DOHH2 (cell line): Measurements from ENCODE around the gene ADAMTS15.

Experiments used
- H3F3A ChIP-seq: fragments of 200-600 bp; sonication (generic), shearing (Covaris generic); 2 replicates; pipeline ENCODE4 v1.6.0; 2016; ENCODE audit warnings: antibody characterized with exemption, mild to moderate bottlenecking; ENCODE audit not compliant: control insufficient read depth, insufficient read depth
- H3K27ac ChIP-seq: fragments of 200-600 bp; sonication (generic); 2 replicates; pipeline ENCODE4 v1.5.1; 2014; ENCODE audit warnings: low read depth, mild to moderate bottlenecking, low read length, moderate library complexity
- H3K27me3 ChIP-seq: fragments of 200-600 bp; sonication (generic); 2 replicates; pipeline ENCODE4 v1.6.1; 2014; ENCODE audit warnings: mild to moderate bottlenecking, low read length, mixed read lengths; ENCODE audit not compliant: control insufficient read depth
- H3K36me3 ChIP-seq: fragments of 200-600 bp; sonication (generic); 2 replicates; pipeline ENCODE4 v1.6.1; 2014; ENCODE audit warnings: mild to moderate bottlenecking, low read length, moderate library complexity, mixed read lengths; ENCODE audit not compliant: control insufficient read depth
- H3K4me1 ChIP-seq: fragments of 200-600 bp; sonication (generic); 2 replicates; pipeline ENCODE4 v1.6.1; 2014; ENCODE audit warnings: mild to moderate bottlenecking, low read length, mixed read lengths; ENCODE audit not compliant: control insufficient read depth
- H3K4me2 ChIP-seq: fragments of 200-600 bp; sonication (generic); 2 replicates; pipeline ENCODE4 v1.6.0; 2014; ENCODE audit warnings: mild to moderate bottlenecking, low read length, moderate library complexity
- H3K4me3 ChIP-seq: fragments of 200-600 bp; sonication (generic); 2 replicates; pipeline ENCODE4 v1.5.1; 2014; ENCODE audit warnings: mild to moderate bottlenecking, low read length, mixed read lengths
- H3K79me2 ChIP-seq: fragments of 200-600 bp; sonication (generic); 2 replicates; pipeline ENCODE4 v1.6.1; 2014; ENCODE audit warnings: mild to moderate bottlenecking, low read length, mixed read lengths; ENCODE audit not compliant: control insufficient read depth
- H3K9me2 ChIP-seq: fragments of 200-600 bp; sonication (generic); replicated peaks from 2 replicates; pipeline ENCODE4 v1.6.1; 2014; ENCODE audit warnings: mild to moderate bottlenecking, low read length, mixed read lengths; ENCODE audit not compliant: control insufficient read depth
- H3K9me3 ChIP-seq: fragments of 200-600 bp; sonication (generic); 2 replicates; pipeline ENCODE4 v1.6.1; 2014; ENCODE audit warnings: antibody characterized with exemption, low read length, mixed read lengths; ENCODE audit not compliant: control insufficient read depth, insufficient read depth
- H4K20me1 ChIP-seq: fragments of 200-600 bp; sonication (generic); 2 replicates; pipeline ENCODE4 v1.6.0; 2014; ENCODE audit warnings: low read depth, mild to moderate bottlenecking, antibody characterized with exemption, low read length, moderate library complexity; ENCODE audit not compliant: control insufficient read depth, insufficient read depth
- EZH2phosphoT487 ChIP-seq: fragments of 200-600 bp; sonication (generic); IDR thresholded peaks from 2 replicates; pipeline ENCODE4 v1.6.1; 2017; ENCODE audit warnings: borderline replicate concordance, mild to moderate bottlenecking, antibody characterized with exemption, low read length, moderate library complexity, mixed read lengths
- TF ChIP-seq, protein P1 (sequence below): fragments of 200-600 bp; sonication (generic); IDR thresholded peaks from one replicate; pipeline ENCODE4 v1.5.1; 2014; ENCODE audit warnings: antibody characterized with exemption, mild to moderate bottlenecking, low read depth, low read length; ENCODE audit not compliant: poor library complexity, severe bottlenecking

The ADAMTS15 gene

GRCh38 chr11:130402570-130402969, 45.9 kb upstream of the ADAMTS15 start:
- no peak overlapping the region for H3K27ac ChIP-seq
- no peaks in the 10 kb centered on the region for H3K79me2 ChIP-seq
- H3K4me1 ChIP-seq: peaks cover 7% of the 10 kb centered on the region; the same call in 1 of the 2 replicates
- TF ChIP-seq, protein P1, sequence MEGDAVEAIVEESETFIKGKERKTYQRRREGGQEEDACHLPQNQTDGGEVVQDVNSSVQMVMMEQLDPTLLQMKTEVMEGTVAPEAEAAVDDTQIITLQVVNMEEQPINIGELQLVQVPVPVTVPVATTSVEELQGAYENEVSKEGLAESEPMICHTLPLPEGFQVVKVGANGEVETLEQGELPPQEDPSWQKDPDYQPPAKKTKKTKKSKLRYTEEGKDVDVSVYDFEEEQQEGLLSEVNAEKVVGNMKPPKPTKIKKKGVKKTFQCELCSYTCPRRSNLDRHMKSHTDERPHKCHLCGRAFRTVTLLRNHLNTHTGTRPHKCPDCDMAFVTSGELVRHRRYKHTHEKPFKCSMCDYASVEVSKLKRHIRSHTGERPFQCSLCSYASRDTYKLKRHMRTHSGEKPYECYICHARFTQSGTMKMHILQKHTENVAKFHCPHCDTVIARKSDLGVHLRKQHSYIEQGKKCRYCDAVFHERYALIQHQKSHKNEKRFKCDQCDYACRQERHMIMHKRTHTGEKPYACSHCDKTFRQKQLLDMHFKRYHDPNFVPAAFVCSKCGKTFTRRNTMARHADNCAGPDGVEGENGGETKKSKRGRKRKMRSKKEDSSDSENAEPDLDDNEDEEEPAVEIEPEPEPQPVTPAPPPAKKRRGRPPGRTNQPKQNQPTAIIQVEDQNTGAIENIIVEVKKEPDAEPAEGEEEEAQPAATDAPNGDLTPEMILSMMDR: no peak
- no peak for TF ChIP-seq EZH2phosphoT487
- no peaks in the 10 kb centered on the region for H3F3A ChIP-seq
- no peaks in the 10 kb centered on the region for H3K9me3 ChIP-seq
- H3K27me3 ChIP-seq: peaks cover 7% of the 10 kb centered on the region
- H3K4me2 ChIP-seq: no peak overlapping the region
- H3K9me2 ChIP-seq: no peaks in the 10 kb centered on the region
- no peaks in the 10 kb centered on the region for H3K36me3 ChIP-seq
- H4K20me1 ChIP-seq: no peaks in the 10 kb centered on the region
- H3K4me3 ChIP-seq: no peak overlapping the region

- Histone ChIP-seq H3K4me3 (no peak overlapping the region), H4K20me1 (no peaks in the 10 kb centered on the region), H3K79me2 (no peaks in the 10 kb centered on the region), H3K4me2 (no peak overlapping the region), H3K27me3 (peaks cover 7% of the 10 kb centered on the region), H3K36me3 (no peaks in the 10 kb centered on the region), H3K4me1 (peaks cover 7% of the 10 kb centered on the region; the same call in 1 of the 2 replicates), H3K9me2 (no peaks in the 10 kb centered on the region), H3K27ac (no peak overlapping the region), H3F3A (no peaks in the 10 kb centered on the region), H3K9me3 (no peaks in the 10 kb centered on the region)
- TF ChIP-seq EZH2phosphoT487: no peak
- TF ChIP-seq, protein P1: no peak
Measured at GRCh38 chr11:130403271-130403804, 45.1 kb upstream of the ADAMTS15 start.

DNA sequence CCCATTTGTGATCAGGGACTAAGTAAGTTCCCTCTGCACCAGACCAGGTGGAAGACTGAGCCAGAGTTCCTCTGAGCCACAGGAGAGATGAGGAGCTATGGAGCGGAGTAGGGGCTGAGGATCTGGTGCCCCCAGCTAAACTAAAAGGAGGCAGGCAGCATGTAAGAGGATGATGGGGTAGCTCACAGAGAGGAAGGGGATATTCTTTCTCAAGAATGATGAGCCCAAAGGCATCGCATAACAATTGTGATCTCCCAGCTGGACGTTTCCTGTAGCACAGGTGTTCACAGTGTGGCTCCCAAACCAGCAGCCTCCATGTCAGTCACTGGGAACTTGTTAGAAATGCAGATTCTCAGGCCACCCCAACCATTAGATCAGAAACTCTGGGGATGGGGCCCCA, 44.5 kb upstream of the ADAMTS15 start:
- H3K27me3 ChIP-seq: peaks cover 7% of the 10 kb centered on the region
- no peaks in the 10 kb centered on the region for H4K20me1 ChIP-seq
- no peak overlapping the region for H3K4me3 ChIP-seq
- H3K36me3 ChIP-seq: no peaks in the 10 kb centered on the region
- no peaks in the 10 kb centered on the region for H3K9me3 ChIP-seq
- H3K4me1 ChIP-seq: peaks cover 7% of the 10 kb centered on the region; the same call in 1 of the 2 replicates
- no peaks in the 10 kb centered on the region for H3K9me2 ChIP-seq
- no peak overlapping the region for H3K4me2 ChIP-seq
- no peaks in the 10 kb centered on the region for H3F3A ChIP-seq
- TF ChIP-seq, protein P1: no peak
- no peak for TF ChIP-seq EZH2phosphoT487
- no peak overlapping the region for H3K27ac ChIP-seq
- H3K79me2 ChIP-seq: no peaks in the 10 kb centered on the region
